Superior temporal gyrus (tissue), 1 donor: Measurements from ENCODE around the gene A3GALT2.
"Not testable (repeated sequence)": the region's sequence is repeated elsewhere in the genome, so short reads cannot be mapped to it uniquely, and the experiment has no call there.

ENCODE experiments used
- DNase-seq: peaks from one replicate; pipeline ENCODE4 v3.0.0-alpha.2; 2016; ENCODE audit errors: extremely low spot score

Gene A3GALT2

GRCh38 chr1:33294071-33295010 is 26.6 kb downstream of the A3GALT2 start:
- no peak for DNase-seq

- DNase-seq, result no peak
These were observed 28.1 kb downstream of the A3GALT2 start for GRCh38 chr1:33292726-33293340.

- not testable (repeated sequence) for DNase-seq
These were observed 30.3 kb downstream of the A3GALT2 start for GRCh38 chr1:33290615-33291014.

- DNase-seq, result no peak
These were observed 31.1 kb downstream of the A3GALT2 start for GRCh38 chr1:33289858-33290154.

- no peak for DNase-seq
These were observed 31.7 kb downstream of the A3GALT2 start for GRCh38 chr1:33288976-33289857.

- no peak for DNase-seq
These were observed 33.6 kb downstream of the A3GALT2 start for GRCh38 chr1:33287317-33287716.

- no peak for DNase-seq
These were observed 34.3 kb downstream of the A3GALT2 start for GRCh38 chr1:33286451-33287185.

- no peak for DNase-seq
These were observed 36.8 kb downstream of the A3GALT2 start for GRCh38 chr1:33284049-33284448.

GRCh38 chr1:33282791-33283190 is 38.1 kb downstream of the A3GALT2 start:
- DNase-seq, result no peak

- DNase-seq, result no peak
These were observed 39.2 kb downstream of the A3GALT2 start for GRCh38 chr1:33281554-33282303.

- DNase-seq, result no peak
These were observed 40.7 kb downstream of the A3GALT2 start for GRCh38 chr1:33280091-33280661.

GRCh38 chr1:33277488-33278084 is 43.3 kb downstream of the A3GALT2 start:
- no peak for DNase-seq

GRCh38 chr1:33276573-33277298 is 44.2 kb downstream of the A3GALT2 start:
- DNase-seq, result no peak

- no peak for DNase-seq
These were observed 45.0 kb downstream of the A3GALT2 start for GRCh38 chr1:33275706-33276572.

- DNase-seq, result no peak
These were observed 45.7 kb downstream of the A3GALT2 start for GRCh38 chr1:33275195-33275594.

GRCh38 chr1:33274446-33274845 is 46.5 kb downstream of the A3GALT2 start:
- DNase-seq, result no peak

- no peak for DNase-seq
These were observed 46.9 kb downstream of the A3GALT2 start for GRCh38 chr1:33273961-33274371.

- DNase-seq, result no peak
These were observed 47.5 kb downstream of the A3GALT2 start for GRCh38 chr1:33273406-33273805.
